Stimulated activated CD4-positive, alpha-beta T cell treated with anti-CD3 and anti-CD28 coated beads, Interleukin-12 subunit alpha, Interleukin-12 subunit beta, amount 100 ng/mL, for 24 hours (primary cell): ENCODE results near the gene CEP104.

Experiments used
- DNase-seq, 2 experiments: peaks; one replicate each; pipeline ENCODE4 v3.0.0-alpha.2; 2020; ENCODE audit warnings: low read depth in 2 of 2

CEP104 gene

DNA sequence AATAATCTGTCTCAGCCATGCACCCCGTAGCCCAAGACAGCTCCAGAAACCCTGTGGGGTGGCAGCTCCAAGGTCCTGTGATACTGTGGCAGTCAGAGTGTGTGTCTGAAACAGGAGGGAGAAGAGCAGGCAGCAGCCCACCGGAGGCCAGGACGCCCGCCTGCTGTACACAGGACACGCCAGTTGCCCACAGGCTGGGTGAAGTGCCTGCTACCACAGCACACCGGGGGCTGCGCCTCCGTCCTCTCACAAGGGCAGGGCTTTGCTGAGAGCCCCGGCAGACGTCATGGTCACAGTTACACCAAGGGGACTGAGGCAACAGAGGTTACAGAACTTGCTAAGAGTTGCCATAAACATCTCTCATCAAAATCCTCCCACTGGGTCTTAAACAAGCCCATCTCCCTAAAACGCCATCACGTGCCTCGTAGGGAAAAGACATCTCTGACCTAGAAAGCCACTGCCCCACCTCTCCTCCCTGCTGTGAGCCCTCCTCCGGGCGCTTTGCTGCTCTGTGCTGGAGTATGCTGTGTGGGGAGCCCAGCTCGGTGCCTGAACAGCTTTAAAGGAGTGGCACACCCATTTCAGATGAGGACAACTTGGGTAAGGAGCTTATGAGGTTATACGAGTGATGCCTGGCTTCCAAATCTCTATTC lies 37.7 kb upstream of the CEP104 start:
- no peak for DNase-seq

DNA sequence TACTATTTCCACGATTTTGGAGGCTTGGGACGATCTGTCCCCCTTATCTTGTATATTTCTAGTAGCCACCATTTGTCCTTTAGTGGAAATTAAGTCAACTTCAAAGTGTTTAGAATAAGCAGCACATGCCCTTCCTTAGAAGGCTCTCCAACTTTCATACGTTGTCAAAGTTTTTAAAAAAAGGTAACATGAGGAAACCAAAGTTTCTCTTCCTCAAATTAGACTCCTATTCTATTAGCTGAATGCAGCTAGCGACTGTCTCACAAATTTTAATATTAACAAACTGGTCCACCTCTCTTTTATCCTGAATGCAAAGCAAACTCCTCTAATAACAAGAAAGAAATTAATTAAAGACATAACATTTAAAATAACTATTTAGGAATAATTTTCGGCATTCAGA lies 36.2 kb upstream of the CEP104 start:
- no peak for DNase-seq

DNA sequence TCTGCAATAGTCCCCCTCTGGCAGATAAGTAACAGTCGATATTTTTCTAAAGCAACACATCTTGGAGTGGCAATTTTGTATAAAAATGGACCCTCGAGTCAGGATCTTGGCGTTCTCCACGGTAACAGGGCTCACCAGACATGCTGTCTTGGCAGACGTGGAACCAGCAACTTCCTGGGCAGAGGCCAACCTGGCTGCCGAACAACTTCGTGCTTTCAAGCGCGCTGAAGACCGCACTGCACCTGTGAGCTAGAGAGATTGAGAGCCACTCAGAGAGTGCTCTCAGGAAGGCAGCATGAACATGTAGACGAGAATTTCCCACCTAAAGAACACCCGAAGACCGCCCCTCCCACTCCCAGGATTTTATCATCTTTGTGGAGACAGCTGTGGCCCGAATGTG lies 35.7 kb upstream of the CEP104 start:
- DNase-seq, result no peak

DNA sequence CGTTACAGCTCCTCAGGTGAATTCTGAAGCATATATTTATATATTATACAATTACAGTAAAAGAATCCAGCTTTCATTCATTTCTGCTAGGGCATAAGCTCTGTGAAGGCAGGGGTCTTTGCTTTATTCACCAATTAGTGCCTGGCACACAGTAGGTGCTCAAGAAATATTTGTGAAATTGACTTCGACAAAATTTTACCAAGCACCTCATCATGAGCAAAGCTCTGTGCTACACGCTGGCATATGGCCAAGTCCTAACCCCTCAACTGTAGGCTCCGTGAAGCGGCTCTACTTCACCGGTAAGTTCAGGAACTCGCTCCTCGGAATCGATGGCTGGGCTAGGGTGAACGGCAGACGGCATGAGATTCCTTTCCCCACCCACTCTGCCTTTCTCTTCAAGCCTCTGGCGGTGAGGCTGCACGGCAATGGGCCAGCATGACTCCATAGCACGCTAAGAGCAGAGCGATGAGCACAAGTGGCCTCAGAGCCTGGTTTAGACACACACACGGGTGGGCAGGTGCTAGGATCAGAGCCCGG lies 34.4 kb upstream of the CEP104 start:
- DNase-seq, result no peak

DNA sequence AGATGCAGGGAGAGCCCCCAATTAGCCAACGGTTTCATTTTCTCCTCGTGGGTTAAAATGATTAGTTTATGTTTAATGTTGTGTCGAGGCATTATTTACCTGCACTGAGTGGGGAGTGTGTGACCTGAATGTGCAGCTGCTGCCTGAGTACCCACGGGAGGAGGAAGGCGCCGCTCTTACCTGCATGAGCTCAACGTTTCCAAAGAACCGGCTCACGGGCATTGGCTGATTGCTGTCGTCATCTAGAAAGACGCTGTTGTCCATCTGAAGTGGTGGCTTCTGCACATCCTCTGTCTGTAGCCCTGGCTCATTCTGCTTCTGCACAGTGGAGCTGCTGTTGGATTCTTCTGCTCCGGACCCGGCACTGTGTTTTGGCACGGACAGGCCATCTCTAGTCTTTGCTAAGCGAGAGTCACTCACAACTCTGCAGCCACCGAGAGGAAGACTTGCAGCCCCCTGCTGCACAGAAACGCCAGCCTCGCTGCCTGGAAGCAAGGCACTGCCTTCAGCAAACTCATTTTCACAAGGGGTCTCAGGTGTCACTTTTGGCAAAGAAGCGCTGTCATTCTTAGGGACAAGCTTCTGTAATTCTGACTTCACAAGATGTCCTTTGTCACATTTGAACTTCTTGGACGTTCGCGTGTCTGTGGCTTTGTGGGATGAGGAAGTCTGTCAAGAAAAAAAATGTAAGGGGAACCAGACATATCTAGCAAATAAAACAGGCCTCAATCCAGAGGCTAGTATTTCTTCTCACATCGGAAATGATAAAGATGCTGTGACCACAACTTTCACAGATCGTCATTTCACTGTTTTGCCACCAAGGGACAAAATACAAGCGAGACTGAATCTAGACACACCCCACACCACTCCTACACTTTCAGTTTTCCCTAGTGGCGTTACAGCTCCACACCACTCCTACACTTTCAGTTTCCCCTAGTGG lies 33.6 kb upstream of the CEP104 start:
- DNase-seq, result no peak

DNA sequence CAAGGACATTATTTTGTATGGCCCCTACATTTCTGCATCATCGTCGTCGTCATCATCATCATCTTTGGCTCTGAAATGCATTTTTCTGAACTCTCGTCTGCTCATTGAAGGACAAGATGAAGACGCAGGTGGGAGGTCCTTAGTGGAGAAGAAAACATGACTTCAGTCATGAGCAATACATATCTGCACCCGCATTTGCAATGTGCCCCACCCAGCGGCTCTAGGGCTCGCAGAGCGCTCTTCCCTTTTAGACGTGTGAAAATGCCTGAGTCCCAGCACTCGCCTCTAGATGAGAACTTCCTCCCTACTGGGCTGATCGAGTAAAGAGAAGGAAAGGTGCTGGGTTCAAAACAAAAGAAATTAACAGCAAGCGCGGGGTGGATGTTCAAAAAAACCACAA lies 32.9 kb upstream of the CEP104 start:
- DNase-seq, result no peak

DNA sequence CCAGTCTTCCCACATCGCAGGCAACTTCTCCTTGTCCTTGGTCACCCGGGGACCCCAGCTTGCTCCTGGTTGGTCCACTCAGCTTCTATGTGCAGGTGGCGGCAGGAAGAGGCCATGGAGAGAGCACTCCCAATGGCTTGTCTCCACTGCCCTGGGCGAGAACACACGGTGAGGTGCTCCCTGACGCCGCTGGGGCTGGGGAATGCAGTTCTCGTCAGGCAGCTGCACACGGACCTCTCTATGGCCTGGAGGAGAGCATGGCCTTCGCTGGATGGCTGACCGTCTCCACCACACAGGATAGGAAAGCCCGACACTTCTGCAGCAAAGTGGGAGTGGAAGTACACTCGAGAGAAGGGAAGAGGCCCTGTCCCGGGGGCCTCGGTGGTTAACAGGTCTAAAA lies 31.3 kb upstream of the CEP104 start:
- DNase-seq, result no peak

DNA sequence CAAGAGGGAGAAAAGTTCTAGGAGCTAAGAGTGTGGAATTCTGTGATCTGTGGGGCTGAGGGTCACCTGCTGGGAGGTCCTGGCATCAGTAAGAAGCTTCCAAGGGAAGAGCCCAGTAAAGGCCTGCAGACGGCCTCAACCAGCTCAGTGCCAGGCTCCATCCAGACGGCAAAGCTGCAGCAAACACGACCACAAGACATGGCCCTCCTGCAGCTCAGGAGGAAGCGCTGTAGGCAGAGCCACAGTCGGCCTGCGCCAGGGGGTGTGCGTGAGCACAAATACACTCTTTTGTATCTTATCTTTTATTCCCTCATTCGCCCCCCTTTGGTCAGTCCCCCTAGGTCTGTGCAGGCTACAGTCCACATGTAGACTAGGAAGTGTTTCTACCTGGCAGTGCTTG lies 29.7 kb upstream of the CEP104 start:
- no peak for DNase-seq

DNA sequence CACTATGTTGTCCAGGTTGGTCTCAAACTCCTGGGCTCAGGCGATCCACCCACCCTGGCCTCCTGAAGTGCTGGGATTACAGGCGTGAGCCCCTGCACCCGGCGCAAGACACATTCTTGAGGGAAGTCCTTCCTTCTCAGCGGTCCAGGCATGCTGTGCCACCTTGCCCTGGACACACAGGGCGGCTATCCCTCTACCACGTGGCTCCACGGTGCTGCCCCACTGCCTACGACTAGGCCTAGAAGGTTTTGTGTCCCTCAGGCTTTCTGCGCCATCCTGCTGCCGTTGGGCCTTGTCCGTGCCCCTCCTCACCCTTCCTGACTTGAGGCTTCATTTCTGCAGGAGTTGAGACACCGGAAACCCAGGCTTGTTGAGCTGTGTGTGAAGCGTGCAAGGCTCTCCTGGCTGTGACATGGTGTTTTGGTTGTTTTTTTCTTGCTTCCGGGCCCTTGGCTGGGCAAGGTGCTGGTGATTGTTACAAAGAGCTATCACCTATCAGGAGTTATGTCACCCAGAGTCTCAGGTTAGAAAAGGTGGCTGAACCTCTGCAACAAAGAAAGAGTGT lies 29.2 kb upstream of the CEP104 start:
- DNase-seq, result no peak

DNA sequence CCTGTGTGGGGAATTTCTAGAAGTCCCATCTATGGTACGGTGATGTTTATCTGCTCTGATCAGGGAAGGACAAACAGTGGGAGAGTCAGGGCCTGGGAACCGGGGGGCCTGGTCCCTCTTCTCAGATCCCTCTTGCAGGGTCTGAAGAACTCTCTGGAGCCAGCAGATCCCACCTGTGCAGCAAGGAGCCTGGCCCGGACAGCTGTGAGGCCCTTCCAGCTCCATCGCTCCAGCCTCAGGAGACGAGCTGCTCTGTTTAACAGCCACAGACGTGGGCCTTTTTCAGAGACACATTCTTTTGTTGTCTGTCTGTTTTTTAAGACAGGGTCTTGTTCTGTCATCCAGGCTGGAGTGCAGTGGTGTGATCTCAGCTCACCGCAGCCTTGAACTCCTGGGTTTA lies 28.6 kb upstream of the CEP104 start:
- no peak for DNase-seq

DNA sequence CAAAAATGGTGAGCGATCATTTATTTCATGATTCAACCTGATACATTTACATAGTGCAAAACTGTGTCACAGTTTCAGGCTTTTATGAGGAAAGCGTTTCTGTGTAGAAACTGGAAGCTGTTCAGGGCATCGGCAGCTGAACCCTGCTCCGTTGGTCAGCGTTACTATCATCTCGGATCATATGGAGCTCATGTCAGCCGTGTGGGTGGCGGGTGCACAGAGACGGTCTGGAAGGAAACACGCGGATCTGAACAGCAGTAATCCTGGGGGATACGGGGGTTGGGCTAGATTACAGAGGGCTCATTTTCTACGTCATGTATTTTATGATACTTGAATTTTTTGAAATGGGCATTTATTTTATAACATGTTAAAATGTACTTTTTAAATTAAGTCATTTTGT lies 28.0 kb upstream of the CEP104 start:
- no peak for DNase-seq

DNA sequence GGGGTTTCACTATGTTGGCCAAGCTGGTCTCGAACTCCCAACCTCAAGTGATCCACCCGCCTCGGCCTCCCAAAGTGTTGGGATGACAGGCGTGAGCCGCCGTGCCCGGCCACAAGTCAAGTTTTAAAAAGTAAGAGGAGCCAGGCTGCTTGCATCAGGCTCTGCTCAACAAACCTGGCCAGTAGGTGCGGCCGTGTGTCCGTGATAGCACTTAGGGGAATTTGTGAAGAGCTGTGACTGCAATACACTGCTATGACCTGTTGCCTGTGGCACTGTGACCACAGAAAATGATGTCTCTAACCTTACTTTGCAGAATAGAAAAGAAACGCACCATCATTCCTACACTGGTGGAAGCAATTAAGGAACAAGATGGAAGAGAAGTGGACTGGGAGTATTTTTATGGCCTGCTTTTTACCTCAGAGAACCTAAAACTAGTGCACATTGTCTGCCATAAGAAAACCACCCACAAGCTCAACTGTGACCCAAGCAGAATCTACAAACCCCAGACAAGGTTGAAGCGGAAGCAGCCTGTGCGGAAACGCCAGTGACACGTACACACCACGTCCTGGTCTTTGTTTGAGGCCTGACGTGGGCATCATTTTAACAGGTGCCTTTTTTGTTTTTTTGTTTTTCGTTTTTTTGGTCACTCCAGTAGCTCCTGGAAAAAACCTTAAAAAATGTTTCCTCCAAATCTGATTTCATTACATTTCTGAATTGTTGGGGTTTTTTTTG lies 26.3 kb upstream of the CEP104 start:
- no peak for DNase-seq

DNA sequence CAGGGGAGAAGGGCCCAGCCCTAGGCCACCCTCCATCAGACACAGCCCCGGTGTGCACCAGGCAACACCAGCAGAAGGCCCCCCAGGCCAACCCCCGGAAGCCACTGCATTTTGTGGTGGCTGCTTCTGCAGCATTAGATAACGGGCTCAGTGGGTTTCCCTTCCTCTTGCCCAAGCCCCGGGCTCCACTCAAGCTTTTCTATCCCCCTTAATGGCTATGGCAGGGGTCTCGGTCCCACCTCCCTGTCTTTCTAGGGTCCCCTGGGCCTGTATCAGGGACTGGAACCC lies 24.1 kb upstream of the CEP104 start:
- no peak for DNase-seq

DNA sequence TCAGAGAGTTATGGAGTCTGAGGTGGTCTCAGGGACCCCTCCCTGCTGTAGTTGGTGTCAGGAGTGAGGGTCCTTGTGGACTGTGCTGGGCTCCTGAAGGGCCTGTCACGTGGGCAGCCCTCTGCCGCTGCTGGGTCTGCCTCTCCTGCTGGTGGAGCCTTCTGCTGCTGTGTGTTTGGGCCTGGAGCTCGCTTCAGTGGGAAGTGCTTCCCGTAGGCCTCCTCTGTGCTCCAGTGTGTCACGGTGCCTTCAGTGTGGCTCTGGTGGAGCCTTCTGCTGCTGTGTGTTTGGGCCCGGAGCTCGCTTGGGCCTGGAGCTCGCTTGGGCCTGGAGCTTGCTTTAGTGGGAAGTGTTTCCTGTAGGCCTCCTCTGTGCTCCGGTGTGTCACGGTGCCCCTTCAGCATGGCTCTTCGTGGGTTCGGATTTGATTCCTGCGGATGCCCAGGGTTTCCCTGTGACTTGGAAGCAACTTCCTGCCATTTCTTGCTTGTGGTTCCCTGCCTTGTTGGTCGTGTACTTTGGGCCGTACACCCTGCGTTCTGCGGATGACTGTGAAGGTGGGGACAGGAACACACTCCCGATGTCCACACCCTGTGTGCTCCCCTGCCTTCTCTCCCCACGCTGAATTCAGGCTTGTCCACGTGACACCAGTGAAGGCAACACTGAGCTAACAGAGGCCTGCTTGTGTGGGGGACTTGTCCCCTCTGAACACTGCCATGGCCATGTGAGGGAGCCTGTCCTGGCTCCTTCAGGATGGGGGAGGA lies 23.6 kb upstream of the CEP104 start:
- no peak for DNase-seq

DNA sequence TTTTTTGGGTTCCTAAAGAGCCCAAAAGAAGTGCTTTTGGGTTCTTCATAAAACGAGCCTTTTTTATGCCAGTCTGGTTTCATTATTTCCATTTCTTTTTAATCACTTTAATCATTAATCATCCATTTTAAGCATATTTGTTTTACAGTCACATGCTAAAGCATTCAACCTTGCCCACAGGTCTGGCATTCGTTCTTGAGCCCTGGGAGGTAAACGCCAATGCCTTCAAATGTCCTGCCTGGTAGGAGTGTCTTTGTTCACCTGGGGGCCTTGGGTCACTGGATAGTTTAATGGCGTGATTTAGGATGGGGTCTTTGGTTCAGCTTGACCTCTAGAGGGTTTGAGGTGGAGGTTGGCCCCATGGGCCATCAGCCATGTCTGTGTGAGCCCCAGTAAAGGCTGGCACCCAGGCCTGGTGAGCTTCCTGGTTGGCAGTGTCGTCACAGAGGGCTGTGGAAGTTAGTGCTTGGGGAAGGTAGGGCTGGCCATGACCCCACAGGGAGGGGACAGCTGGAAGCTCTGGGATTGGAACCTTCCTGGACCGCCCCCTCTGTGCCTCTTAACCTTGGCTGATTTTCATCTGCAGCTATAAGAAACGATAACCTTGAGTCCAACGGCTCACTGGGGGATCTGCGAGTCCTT lies 22.9 kb upstream of the CEP104 start:
- no peak for DNase-seq

DNA sequence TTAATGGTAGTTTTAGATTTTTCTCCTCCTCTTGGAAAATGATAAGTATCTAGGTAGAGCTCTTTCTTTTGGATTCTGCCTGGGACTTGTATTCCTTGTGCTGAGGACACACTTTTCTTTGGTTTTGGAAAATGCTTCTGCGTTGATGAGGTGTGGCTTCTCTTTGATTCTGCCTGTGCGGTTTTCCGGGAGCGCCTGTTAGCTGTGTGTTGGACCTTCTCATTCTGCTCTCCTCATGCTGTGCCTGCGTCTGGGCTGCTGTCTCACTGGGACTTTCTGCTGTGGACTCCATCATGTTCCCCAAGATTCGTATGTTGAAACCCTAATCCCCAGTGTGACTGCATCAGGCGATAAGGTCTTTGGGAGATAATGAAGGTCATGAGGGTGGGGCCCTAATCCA lies 22.1 kb upstream of the CEP104 start:
- DNase-seq, result no peak

DNA sequence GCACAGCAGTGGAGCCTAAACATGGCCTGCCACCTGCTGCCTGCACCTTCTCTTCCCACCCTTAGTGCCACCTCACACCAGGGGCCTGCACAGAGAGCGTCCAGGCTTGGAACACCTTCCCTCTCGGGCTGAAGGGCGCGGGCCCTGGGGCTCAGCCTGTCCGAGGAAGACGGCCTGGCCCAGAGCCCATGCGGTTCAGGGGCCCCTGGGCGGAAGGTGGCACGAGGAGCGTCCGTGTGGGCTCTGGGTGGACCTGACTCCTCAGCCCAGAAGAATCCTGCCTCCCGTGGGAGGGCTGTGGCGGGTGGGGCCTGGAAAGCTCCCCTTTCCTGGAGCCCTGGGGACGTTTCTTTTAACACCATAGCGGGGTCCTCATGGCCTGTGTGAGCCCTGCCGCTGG lies 19.7 kb upstream of the CEP104 start:
- no peak for DNase-seq

DNA sequence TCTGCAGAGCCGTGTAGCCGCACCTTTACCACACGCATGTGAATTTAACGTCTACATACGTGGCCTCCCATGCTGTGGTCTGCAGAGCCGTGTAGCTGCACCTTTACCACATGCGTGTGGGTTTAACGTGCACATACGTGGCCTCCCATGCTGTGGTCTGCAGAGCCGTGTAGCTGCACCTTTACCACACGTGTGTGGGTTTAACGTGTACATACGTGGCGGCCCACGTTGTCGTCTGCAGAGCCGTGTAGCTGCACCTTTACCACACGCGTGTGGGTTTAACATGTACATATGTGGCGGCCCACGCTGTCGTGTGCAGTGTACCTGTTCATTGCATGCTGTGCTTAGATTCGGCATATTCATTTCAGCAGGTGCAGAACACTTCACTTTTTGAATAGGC lies 17.7 kb upstream of the CEP104 start:
- DNase-seq, result no peak

DNA sequence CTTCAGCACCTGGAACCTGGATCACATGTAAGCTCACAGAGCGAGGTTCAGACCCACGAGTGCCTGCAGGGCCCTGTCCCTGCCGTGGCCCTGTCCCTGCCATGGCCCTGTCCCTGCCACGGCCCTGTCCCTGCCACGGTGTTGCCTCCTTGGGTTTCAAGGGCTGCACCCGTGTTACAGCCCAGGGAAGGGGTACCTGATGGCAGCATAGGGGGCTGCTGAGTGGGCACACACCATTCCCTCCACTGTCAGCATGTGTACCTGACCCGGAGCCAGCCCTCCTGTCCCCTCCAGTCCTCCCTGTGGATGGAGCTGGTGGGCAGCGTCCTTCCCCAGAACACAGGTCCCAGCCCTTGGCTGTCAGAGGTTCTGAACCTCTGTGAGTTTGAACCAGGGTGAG lies 15.5 kb upstream of the CEP104 start:
- no peak for DNase-seq

DNA sequence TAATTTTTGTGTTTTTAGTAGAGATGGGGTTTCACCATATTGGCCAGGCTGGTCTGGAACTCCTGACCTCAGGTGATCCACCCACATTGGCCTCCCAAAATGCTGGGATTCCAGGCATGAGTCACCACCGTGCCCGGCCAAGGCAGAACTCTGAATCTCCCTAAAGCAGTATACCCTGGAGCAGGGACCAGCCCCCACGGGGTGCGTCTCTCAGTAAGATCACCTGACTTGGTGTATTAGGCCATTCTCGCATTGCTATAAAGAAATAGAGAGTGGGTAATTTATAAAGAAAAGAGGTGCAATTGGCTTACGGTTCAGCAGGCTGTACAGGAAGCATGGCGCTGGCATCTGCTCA lies 14.4 kb upstream of the CEP104 start:
- no peak for DNase-seq

DNA sequence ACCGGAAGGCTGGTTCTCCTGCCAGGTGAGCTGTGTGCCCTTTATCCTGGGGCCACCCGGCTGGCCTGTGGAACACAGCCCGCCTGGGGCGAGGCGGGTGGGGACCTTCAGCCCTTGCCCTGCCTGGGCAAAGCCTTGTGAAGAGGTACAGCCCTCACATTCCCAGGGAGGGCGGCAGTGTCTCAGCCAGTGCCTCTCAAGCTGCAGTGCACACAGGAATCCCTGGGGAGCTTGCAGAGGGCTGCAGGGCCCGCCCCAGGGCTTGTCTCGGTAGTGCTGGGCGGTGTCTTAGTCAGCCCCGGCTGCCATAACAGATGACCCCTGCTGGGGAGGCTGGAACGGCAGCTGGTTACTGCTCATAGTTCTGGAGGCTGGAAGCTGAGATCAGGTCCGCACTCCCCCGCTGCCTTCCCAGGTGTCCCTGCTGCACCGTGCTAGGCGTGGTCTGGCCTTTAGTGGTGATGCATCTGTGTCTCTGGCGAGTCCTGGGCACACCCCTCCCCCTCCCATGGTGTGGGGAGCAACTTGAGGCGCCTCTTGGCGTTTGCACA lies 12.8 kb upstream of the CEP104 start:
- DNase-seq, result no peak
